ENCODE measurements around the gene CPPED1. TPM values are rescaled to one million over a fixed set of nuclear protein-coding genes. Genes with fewer than 3 reads are reported as not detected.

The CPPED1 gene
- total and polyA plus RNA-seq, 7 donors = 2.7 to 6.1 (median 3.5) TPM

DNA sequence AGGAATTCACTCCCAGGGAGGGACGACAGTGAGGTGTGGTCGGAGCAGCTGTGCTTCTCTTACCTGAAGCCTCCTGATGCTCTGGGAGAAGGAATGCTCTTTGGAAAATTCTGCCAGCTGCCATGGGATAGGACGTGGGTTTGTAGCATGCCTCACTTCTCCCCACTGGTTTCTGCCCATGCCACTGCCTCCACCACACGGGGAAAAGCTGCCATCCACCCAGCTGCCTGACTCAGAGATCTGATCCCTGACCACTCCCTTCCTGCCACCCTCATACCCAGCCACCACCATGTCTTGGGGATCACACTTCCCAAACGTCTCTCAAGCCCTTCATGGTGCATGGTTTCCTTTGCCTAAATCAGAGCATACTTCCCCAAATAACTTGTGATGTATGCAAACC lies 80.0 kb downstream of the CPPED1 start:
- no peaks in the 10 kb centered on the region for H3K4me1 ChIP-seq
- ATAC-seq (no peak), DNase-seq (no peak)
- H3K9me3 ChIP-seq = no peaks in the 10 kb centered on the region
- no peak for TF ChIP-seq CTCF (IDR thresholded peaks at IDR 0.05)
- 57 to 69% (median 60%) methylated on average over 5 of the region's 5 CpGs for WGBS, 3 donors
- H3K36me3 ChIP-seq (ENCODE audit: insufficient read depth in 1 of 2, low read depth in 1 of 2) = no peaks in the 10 kb centered on the region
- H3K4me3 ChIP-seq = no peak overlapping the region
- H3K27me3 ChIP-seq (ENCODE audit: insufficient read depth in 3 of 3, low read length in 2 of 3) = no peaks in the 10 kb centered on the region
- intact Hi-C loops (cut with DNase I) = no loop called here
- H3K27ac ChIP-seq = no peak overlapping the region

GRCh38 chr16:12721841-12722421 lies 81.8 kb downstream of the CPPED1 start:
- ATAC-seq (no peak), DNase-seq (no peak)
- no peak overlapping the region for H3K27ac ChIP-seq
- H3K9me3 ChIP-seq = no peaks in the 10 kb centered on the region
- WGBS, 3 donors = 80 to 83% (median 81%) methylated on average over 9 of the region's 9 CpGs
- H3K36me3 ChIP-seq (ENCODE audit: insufficient read depth in 1 of 2, low read depth in 1 of 2) = no peaks in the 10 kb centered on the region
- intact Hi-C loops (cut with DNase I) = no loop called here
- H3K4me1 ChIP-seq = no peaks in the 10 kb centered on the region
- no peak overlapping the region for H3K4me3 ChIP-seq
- no peaks in the 10 kb centered on the region for H3K27me3 ChIP-seq (ENCODE audit: insufficient read depth in 3 of 3, low read length in 2 of 3)
- no peak for TF ChIP-seq CTCF (IDR thresholded peaks at IDR 0.05)

DNA sequence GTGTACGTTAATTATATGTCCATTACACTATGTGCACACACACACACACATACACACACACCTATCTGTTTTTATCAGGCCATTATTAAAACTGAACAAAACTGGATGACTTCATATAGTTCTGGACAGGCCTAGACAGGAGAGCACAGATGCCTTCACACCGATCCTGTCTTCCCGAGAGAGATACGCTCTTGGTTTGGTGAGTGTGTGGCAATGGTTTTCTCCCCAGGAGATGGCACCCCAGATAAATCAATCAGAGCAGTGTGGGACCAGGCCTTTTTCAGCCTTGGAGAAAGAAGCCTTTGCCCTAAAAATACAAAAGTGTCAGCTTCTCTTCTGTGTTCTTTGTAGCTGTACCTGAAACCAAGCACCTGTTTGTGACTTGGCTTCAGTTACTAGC lies 83.7 kb downstream of the CPPED1 start:
- intact Hi-C loops (cut with DNase I) = no loop called here
- WGBS, 3 donors = 89 to 91% (median 90%) methylated on average over 4 of the region's 4 CpGs
- H3K4me1 ChIP-seq = no peaks in the 10 kb centered on the region
- H3K4me3 ChIP-seq = no peak overlapping the region
- H3K36me3 ChIP-seq (ENCODE audit: insufficient read depth in 1 of 2, low read depth in 1 of 2) = no peaks in the 10 kb centered on the region
- TF ChIP-seq CTCF (IDR thresholded peaks at IDR 0.05) = no peak
- H3K27ac ChIP-seq = no peak overlapping the region
- peaks cover 3% of the 10 kb centered on the region for H3K9me3 ChIP-seq
- no peaks in the 10 kb centered on the region for H3K27me3 ChIP-seq (ENCODE audit: insufficient read depth in 3 of 3, low read length in 2 of 3)
- ATAC-seq (no peak), DNase-seq (no peak)

GRCh38 chr16:12716658-12717057 lies 87.0 kb downstream of the CPPED1 start:
- Histone ChIP-seq H3K27ac (no peak overlapping the region), H3K36me3 (ENCODE audit: insufficient read depth in 1 of 2, low read depth in 1 of 2) (no peaks in the 10 kb centered on the region), H3K9me3 (peaks cover 7% of the 10 kb centered on the region), H3K27me3 (ENCODE audit: insufficient read depth in 3 of 3, low read length in 2 of 3) (no peaks in the 10 kb centered on the region), H3K4me1 (no peaks in the 10 kb centered on the region), H3K4me3 (no peak overlapping the region)
- intact Hi-C loops (cut with DNase I) = no loop called here
- DNase-seq (no peak), ATAC-seq (no peak)
- TF ChIP-seq CTCF (IDR thresholded peaks at IDR 0.05) = no peak
- WGBS, 3 donors = 76 to 82% (median 80%) methylated on average over 3 of the region's 3 CpGs

DNA sequence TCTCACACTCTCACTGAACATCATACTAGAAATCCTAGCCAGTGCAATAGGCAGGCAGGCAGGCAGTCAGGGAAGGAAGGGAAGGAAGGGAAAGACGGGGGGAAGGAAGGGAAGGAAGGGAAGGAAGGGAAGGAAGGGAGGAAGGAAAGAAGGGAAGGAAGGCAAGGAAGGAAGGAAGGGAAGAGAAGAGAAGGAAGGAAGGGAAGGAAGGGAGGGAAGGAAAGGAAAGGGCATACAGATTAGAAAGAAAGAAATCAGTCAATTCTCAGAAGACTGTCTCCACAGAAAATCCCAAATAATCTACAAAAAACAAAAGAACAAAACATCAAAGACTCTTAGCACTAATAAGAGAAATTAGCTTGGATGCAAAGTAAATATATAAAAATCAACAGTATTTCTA lies 93.9 kb downstream of the CPPED1 start:
- no peaks in the 10 kb centered on the region for H3K27me3 ChIP-seq (ENCODE audit: insufficient read depth in 3 of 3, low read length in 2 of 3)
- DNase-seq = no peak
- H3K4me3 ChIP-seq = no peak overlapping the region
- H3K36me3 ChIP-seq (ENCODE audit: insufficient read depth in 1 of 2, low read depth in 1 of 2) = no peaks in the 10 kb centered on the region
- TF ChIP-seq CTCF (IDR thresholded peaks at IDR 0.05) = no peak
- H3K9me3 ChIP-seq = peaks cover 2% of the 10 kb centered on the region
- ATAC-seq = no peak
- no peaks in the 10 kb centered on the region for H3K4me1 ChIP-seq
- intact Hi-C loops (cut with DNase I) = no loop called here
- H3K27ac ChIP-seq = no peak overlapping the region
- 60 to 69% (median 67%) methylated on average over 1 of the region's 1 CpG for WGBS, 3 donors

Data from psoas muscle (tissue), 8 donors.